Bronchial epithelial cell (primary cell): Measurements from ENCODE around the gene SVOP. TPM values are rescaled to one million over a fixed set of nuclear protein-coding genes. Genes with fewer than 3 reads are reported as not detected.
A peak's percentile ranks its signal among the peaks of the same experiment; 100 is the strongest.
"Not testable (repeated sequence)": the region's sequence is repeated elsewhere in the genome, so short reads cannot be mapped to it uniquely, and the experiment has no call there.

ENCODE experiments used
- DNase-seq: peaks from one replicate; pipeline ENCODE4 v3.0.0-alpha.2; 2010; ENCODE audit warnings: low read depth
- FAIRE-seq: peaks from 2 replicates; lab custom pipeline; 2011; peaks lifted over from hg19 to GRCh38; lab: Jason Lieb, UNC
- H3K27me3 ChIP-seq: 2 replicates; pipeline ENCODE4 v1.5.1; 2011; ENCODE audit warnings: low read length; ENCODE audit not compliant: control insufficient read depth, insufficient read depth
- H3K36me3 ChIP-seq: 2 replicates; pipeline ENCODE4 v1.5.1; 2011; ENCODE audit warnings: low read length; ENCODE audit not compliant: control insufficient read depth, insufficient read depth
- H3K4me3 ChIP-seq: 2 replicates; pipeline ENCODE4 v1.5.1; 2011; ENCODE audit warnings: mild to moderate bottlenecking, low read depth, low read length, control low read depth
- total RNA-seq: library from RNA; depleted of rRNA; stranded (reverse); fragments of >200 nt; gene quantifications from 2 replicates; pipeline ENCODE4 v1.2.1, GENCODE V29; 2014
- TF ChIP-seq, protein P1 (sequence below): IDR thresholded peaks from 2 replicates; pipeline ENCODE4 v1.5.1; 2011; ENCODE audit warnings: mild to moderate bottlenecking, moderate library complexity, low read length, control low read depth, inconsistent platforms; ENCODE audit not compliant: insufficient read depth, severe bottlenecking

SVOP gene
- total RNA-seq, 1 donor from 2014 or later: not detected

DNA sequence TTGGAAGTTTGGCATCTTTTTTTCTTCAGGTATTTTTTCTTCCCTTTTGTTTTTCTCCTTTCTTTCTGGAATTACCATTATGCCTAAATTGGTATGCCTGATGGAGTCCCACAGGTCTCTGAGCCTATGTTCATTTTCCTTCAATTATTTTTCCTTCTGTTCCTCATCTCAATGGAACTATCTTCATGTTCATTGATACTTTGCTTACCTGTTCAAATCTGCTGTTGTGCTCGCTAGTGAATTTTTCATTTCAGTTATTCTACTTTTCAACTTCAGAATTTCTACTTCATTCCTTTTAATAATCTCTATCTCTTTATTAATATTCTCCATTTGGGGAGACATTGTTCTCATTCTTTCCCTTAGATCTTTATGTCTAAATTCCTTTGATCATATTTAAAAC, 16.1 kb upstream of the SVOP start:
- TF ChIP-seq, protein P1, sequence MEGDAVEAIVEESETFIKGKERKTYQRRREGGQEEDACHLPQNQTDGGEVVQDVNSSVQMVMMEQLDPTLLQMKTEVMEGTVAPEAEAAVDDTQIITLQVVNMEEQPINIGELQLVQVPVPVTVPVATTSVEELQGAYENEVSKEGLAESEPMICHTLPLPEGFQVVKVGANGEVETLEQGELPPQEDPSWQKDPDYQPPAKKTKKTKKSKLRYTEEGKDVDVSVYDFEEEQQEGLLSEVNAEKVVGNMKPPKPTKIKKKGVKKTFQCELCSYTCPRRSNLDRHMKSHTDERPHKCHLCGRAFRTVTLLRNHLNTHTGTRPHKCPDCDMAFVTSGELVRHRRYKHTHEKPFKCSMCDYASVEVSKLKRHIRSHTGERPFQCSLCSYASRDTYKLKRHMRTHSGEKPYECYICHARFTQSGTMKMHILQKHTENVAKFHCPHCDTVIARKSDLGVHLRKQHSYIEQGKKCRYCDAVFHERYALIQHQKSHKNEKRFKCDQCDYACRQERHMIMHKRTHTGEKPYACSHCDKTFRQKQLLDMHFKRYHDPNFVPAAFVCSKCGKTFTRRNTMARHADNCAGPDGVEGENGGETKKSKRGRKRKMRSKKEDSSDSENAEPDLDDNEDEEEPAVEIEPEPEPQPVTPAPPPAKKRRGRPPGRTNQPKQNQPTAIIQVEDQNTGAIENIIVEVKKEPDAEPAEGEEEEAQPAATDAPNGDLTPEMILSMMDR: no peak
- Histone ChIP-seq H3K36me3 (no peaks in the 10 kb centered on the region), H3K4me3 (no peak overlapping the region), H3K27me3 (no peaks in the 10 kb centered on the region)
- FAIRE-seq (no peak), DNase-seq (no peak)

DNA sequence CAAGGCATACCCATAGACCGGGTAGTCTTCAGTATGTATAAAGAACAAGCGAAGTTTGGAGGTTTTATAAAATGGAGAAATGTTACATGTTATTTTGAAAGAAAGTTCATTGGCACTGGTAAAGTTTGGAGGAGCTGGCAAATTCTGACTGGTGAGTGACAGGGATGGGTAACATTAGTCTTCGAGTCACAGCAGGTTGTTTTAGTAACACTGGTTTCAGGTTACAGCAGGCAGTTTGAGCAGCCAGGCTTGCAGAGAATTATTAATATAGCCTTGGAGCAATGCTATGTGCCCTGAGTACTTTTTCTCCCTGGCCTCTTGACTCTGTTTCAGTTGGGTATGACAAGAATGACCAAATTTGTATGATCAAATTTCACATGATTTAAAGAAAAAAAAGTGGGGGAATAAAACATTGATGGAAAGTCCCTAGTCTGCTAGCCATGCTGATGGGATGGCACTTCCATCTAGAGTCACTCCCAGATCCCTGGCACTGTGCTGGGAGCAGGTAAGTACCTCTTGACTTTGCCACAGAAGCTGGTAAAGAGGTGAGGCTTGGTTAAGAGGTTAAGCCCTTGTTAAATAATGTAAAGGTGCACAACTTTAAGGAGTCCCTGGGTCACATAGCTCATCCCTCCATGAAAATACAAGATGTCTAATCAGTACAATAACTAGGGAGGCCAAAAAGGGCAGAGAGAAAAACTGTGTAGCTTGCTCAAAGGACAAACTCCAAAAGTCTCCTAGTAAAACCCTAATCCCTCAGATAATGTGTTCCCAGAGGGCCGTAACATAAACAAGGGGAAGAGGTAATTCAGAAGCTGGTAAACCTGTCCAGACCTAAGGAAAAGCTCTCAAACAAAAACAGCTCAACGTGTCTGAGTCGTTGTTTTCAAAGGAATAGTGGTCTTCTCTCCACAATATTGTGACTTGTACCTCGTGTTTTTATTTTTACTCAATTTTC, 12.7 kb upstream of the SVOP start:
- FAIRE-seq: no peak
- Histone ChIP-seq H3K4me3 (no peak overlapping the region), H3K36me3 (no peaks in the 10 kb centered on the region), H3K27me3 (no peaks in the 10 kb centered on the region)
- TF ChIP-seq, protein P1: no peak
- no peak for DNase-seq

DNA sequence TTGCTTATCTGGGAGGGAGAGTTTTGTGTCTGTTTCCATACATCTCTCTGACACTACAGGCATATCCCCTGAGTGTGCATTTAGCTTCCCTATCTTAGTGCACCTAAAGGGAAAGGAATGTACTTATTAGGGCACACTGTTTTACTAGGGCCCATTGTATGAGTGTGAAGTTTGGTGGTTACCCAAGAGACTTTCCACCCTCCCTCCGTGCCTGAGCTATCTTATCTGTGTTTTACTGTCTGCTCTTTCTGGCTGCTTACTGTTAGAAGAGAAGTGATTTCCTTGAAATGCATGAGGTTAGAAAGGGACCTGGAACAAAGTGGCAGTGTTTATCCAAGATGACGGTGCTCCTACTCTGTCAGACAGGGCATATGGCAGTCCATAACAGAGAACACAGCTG, 8.5 kb upstream of the SVOP start:
- H3K36me3 ChIP-seq: no peaks in the 10 kb centered on the region
- no peak for FAIRE-seq
- no peak for DNase-seq
- no peak overlapping the region for H3K4me3 ChIP-seq
- no peaks in the 10 kb centered on the region for H3K27me3 ChIP-seq
- TF ChIP-seq, protein P1: no peak

DNA sequence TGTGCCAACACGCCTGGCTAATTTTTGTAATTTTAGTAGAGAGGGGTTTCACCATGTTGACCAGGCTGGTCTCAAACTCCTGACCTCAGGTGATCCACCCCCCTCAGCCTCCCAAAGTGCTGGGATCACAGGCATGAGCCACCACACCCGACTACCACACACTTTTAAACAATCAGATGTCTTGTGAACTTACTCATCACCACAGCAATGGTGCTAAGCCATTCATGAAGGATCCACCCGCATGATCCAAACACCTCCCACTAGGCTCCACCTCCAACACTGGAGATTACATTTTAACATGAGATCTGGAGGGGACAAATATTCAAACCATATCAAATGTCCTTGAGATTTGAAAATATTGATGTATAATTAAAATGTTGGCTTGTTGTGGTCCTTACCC, 7.8 kb upstream of the SVOP start:
- not testable (repeated sequence) for H3K36me3 ChIP-seq, H3K27me3 ChIP-seq, FAIRE-seq, H3K4me3 ChIP-seq
- DNase-seq: peak; percentile 34

DNA sequence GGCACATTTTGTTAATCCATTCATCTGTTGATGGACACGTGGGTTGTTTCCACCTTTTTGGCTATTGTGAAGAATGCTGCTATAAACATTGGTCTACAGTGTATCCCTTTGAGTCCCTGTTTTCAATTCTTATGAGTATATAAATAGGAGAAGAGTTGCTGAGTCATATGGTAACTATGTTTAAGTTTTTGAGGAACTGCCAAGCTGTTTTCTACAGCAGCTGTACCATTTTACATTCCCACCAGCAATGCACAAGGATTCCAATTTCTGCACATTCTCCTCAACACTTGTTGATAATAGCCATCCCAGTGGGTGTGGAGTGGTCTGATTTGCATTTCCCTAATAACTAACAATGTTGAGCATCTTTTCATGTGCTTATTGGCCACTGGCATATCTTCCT, 6.9 kb upstream of the SVOP start:
- TF ChIP-seq, protein P1: no peak
- H3K36me3 ChIP-seq: no peaks in the 10 kb centered on the region
- FAIRE-seq (no peak), DNase-seq (peak; percentile 12)
- no peak overlapping the region for H3K4me3 ChIP-seq
- no peaks in the 10 kb centered on the region for H3K27me3 ChIP-seq

DNA sequence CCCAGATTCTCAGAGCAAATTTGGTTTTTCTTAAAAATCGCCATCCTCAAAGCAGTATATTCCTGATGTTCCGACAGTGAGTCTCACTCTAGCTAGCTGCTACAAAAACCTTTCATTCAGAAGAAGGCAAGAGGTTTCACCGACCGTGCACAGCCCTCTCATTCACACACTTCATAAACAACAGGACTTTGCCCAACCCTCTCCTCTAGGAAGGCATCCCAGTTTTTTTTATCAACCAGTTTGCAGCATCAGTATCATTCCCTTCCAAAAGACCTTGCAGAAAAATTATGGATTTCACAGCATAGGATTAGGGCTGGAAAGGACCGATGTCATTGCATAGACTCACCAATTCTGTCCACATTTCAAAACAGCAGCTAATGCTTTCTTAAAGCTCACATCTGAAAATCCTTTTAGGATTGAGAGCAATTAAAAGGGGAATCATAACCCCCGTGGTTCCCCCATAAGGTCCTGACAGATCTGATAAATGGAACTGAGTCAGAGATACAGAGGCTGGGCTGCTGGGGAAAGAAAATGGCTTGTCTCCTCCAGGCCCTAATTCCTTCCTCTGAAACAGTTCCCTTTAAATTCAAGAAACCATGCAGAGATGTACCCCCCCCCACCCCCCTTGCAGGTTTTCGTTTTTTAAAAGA, 597 bp downstream of the SVOP start:
- DNase-seq (no peak), FAIRE-seq (no peak)
- H3K4me3 ChIP-seq: no peak overlapping the region
- no peaks in the 10 kb centered on the region for H3K27me3 ChIP-seq
- no peaks in the 10 kb centered on the region for H3K36me3 ChIP-seq
- TF ChIP-seq, protein P1: no peak
